Left lung (tissue), 10 donors: Measurements from ENCODE around the gene MOK. TPM values are rescaled to one million over a fixed set of nuclear protein-coding genes. Genes with fewer than 3 reads are reported as not detected.

Experiments used
- ATAC-seq: fragments of 200-7000 bp; cut with Tn5 transposase; one replicate; pipeline ENCODE4 v1.9.1; 2020; ENCODE audit warnings: moderate library complexity
- DNase-seq, 4 donors: peaks; one replicate each; pipeline ENCODE4 v3.0.0-alpha.2; 2013 to 2020
- H3K27ac ChIP-seq, 2 donors: fragments of 200-600 bp; sonication (generic) in 1 of 2; one replicate each; pipeline versions ENCODE4 v1.5.0 to v1.8.0; 2020 to 2021
- H3K27me3 ChIP-seq, 2 donors: fragments of 200-600 bp; sonication (generic) in 1 of 2; one replicate each; pipeline versions ENCODE4 v1.5.0 to v1.8.0; 2020 to 2021
- H3K36me3 ChIP-seq, 2 donors: fragments of 200-600 bp; sonication (generic) in 1 of 2; one replicate each; pipeline versions ENCODE4 v1.5.0 to v1.8.0; 2020 to 2021
- H3K4me1 ChIP-seq, 2 donors: fragments of 200-600 bp; one replicate each; pipeline ENCODE4 v1.8.0; 2021
- H3K4me3 ChIP-seq, 2 donors: fragments of 200-600 bp; sonication (generic) in 1 of 2; one replicate each; pipeline versions ENCODE4 v1.5.0 to v1.8.0; 2020 to 2021; ENCODE audit warnings: mild to moderate bottlenecking in 1 of 2
- H3K9me3 ChIP-seq, 2 donors: fragments of 200-600 bp; sonication (generic) in 1 of 2; one replicate each; pipeline versions ENCODE4 v1.5.0 to v1.8.0; 2020 to 2021
- intact Hi-C, 2 donors: fragments of 100-400 bp; cut with DNase I; formaldehyde crosslinking; loops; one replicate each; pipeline versions ENCODE4 v1.11.2 to v1.14.2; 2022
- polyA plus RNA-seq, 6 donors: library from polyadenylated mRNA; unstranded; fragments of 120-200 nt; gene quantifications; one replicate each; pipeline ENCODE4 v1.2.1, GENCODE V29; 2013; ENCODE audit not compliant: insufficient read length in 6 of 6
- total RNA-seq, 2 donors: library from RNA; stranded (reverse); fragmentation: NEBNext Ultra II Directional; extraction: Animal tissue kit (Norgen Biotek cat#: 25700); gene quantifications; one replicate each; pipeline ENCODE4 v1.2.1, GENCODE V29; 2021
- TF ChIP-seq, protein P1 (sequence below), 2 donors: fragments of 200-600 bp; sonication (generic) in 1 of 2; IDR thresholded peaks; one replicate each; pipeline versions ENCODE4 v1.5.0 to v1.8.0; 2021; ENCODE audit warnings: antibody characterized with exemption in 2 of 2
- donor health status: DM: no; HTN: yes; CAD: no.
- donor health status: DM: no; HTN: no; CAD: no.

The MOK gene
- total and polyA plus RNA-seq, 8 donors = 8.7 to 39.0 (median 27.3) TPM

GRCh38 chr14:102181187-102181586 is 123.8 kb downstream of the MOK start:
- Histone ChIP-seq H3K4me1 (peaks cover 0 to 30% of the 10 kb centered on the region in 2 donors), H3K27me3 (no peaks in the 10 kb centered on the region), H3K36me3 (no peaks in the 10 kb centered on the region), H3K9me3 (no peaks in the 10 kb centered on the region), H3K27ac (no peak overlapping the region), H3K4me3 (no peak overlapping the region)
- DNase-seq (no peak), ATAC-seq (no peak)
- intact Hi-C loops = no loop called here
- TF ChIP-seq, protein P1, sequence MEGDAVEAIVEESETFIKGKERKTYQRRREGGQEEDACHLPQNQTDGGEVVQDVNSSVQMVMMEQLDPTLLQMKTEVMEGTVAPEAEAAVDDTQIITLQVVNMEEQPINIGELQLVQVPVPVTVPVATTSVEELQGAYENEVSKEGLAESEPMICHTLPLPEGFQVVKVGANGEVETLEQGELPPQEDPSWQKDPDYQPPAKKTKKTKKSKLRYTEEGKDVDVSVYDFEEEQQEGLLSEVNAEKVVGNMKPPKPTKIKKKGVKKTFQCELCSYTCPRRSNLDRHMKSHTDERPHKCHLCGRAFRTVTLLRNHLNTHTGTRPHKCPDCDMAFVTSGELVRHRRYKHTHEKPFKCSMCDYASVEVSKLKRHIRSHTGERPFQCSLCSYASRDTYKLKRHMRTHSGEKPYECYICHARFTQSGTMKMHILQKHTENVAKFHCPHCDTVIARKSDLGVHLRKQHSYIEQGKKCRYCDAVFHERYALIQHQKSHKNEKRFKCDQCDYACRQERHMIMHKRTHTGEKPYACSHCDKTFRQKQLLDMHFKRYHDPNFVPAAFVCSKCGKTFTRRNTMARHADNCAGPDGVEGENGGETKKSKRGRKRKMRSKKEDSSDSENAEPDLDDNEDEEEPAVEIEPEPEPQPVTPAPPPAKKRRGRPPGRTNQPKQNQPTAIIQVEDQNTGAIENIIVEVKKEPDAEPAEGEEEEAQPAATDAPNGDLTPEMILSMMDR (IDR thresholded peaks at IDR 0.05) = no peak

- intact Hi-C loops = no loop called here
- no peak overlapping the region for H3K27ac ChIP-seq
- H3K27me3 ChIP-seq = no peaks in the 10 kb centered on the region
- TF ChIP-seq, protein P1 (IDR thresholded peaks at IDR 0.05) = no peak
- ATAC-seq (no peak), DNase-seq (no peak)
- no peak overlapping the region for H3K4me3 ChIP-seq
- peaks cover 0 to 26% of the 10 kb centered on the region in 2 donors for H3K4me1 ChIP-seq
- no peaks in the 10 kb centered on the region for H3K36me3 ChIP-seq
- no peaks in the 10 kb centered on the region for H3K9me3 ChIP-seq
Observed at GRCh38 chr14:102180248-102180998, 124.5 kb downstream of the MOK start.

Other genes with a start within 250 kb of the MOK start
- 100 to 1,000 TPM; 515 to 585 TPM for gene HSP90AA1, start 218.1 kb downstream of the MOK start, total RNA-seq
- gene HSP90AA1, start 218.1 kb downstream of the MOK start, polyA plus RNA-seq = 100 to 1,000 TPM; 530 to 760 (median 671) TPM
- gene WDR20, start 165.3 kb downstream of the MOK start, total RNA-seq = 10 to 100 TPM; 22.4 to 23.9 TPM
- 10 to 100 TPM; 25.2 to 28.4 (median 27.2) TPM for gene WDR20, start 165.3 kb downstream of the MOK start, polyA plus RNA-seq
- 1 to 10 TPM; 8.8 to 9.4 TPM for gene ZNF839, start 14.6 kb upstream of the MOK start, total RNA-seq
- gene ZNF839, start 14.6 kb upstream of the MOK start, polyA plus RNA-seq = 10 to 100 TPM; 13.1 to 18.2 (median 15.6) TPM
- 10 to 100 TPM; 32.1 to 35.5 TPM for gene CINP, start 57.7 kb upstream of the MOK start, total RNA-seq
- gene CINP, start 57.7 kb upstream of the MOK start, polyA plus RNA-seq = 10 to 100 TPM; 35.4 to 39.1 (median 37.6) TPM
- gene TECPR2, start 57.8 kb upstream of the MOK start, total RNA-seq = 10 to 100 TPM; 26.1 to 30.1 TPM
- 10 to 100 TPM; 11.6 to 17.4 (median 15.1) TPM for gene TECPR2, start 57.8 kb upstream of the MOK start, polyA plus RNA-seq
- gene ANKRD9, start 204.6 kb upstream of the MOK start, total RNA-seq = 10 to 100 TPM; 19.5 to 32.3 TPM
- gene ANKRD9, start 204.6 kb upstream of the MOK start, polyA plus RNA-seq = 1 to 10 TPM; 3.4 to 6.7 (median 4.2) TPM